Neural cell (in vitro differentiated cells): ENCODE measurements around the gene TNP2. TPM values are rescaled to one million over a fixed set of nuclear protein-coding genes. Genes with fewer than 3 reads are reported as not detected.

Experiments
- H2AFZ ChIP-seq: fragments of 200-600, 300-800 bp; sonication (generic), shearing (Covaris generic); 2 replicates; pipeline ENCODE4 v1.6.0; 2014; ENCODE audit warnings: low read depth, mild to moderate bottlenecking, antibody characterized with exemption, low read length, moderate library complexity
- H3F3A ChIP-seq: fragments of 200-600 bp; shearing (Covaris generic); 2 replicates; pipeline ENCODE4 v1.6.1; 2016; ENCODE audit warnings: mild to moderate bottlenecking, moderate library complexity, mixed read lengths, antibody characterized with exemption, low read length; ENCODE audit not compliant: insufficient read depth, poor library complexity, severe bottlenecking
- H3K27ac ChIP-seq: fragments of 200-600, 300-800 bp; sonication (generic), shearing (Covaris generic); 2 replicates; pipeline ENCODE4 v1.5.1; 2014; ENCODE audit warnings: mild to moderate bottlenecking, low read length, moderate library complexity
- H3K27me3 ChIP-seq: fragments of 300-800, 200-600 bp; sonication (generic), shearing (Covaris generic); 2 replicates; pipeline ENCODE4 v1.6.0; 2014; ENCODE audit warnings: mild to moderate bottlenecking, low read depth, low read length, moderate library complexity; ENCODE audit not compliant: insufficient read depth
- H3K36me3 ChIP-seq: fragments of 300-800, 200-600 bp; sonication (generic), shearing (Covaris generic); 2 replicates; pipeline ENCODE4 v1.5.1; 2014; ENCODE audit warnings: mild to moderate bottlenecking, antibody characterized with exemption, low read length, moderate library complexity; ENCODE audit not compliant: insufficient read depth
- H3K4me2 ChIP-seq: fragments of 300-800, 200-600 bp; sonication (generic), shearing (Covaris generic); 2 replicates; pipeline ENCODE4 v1.6.0; 2014; ENCODE audit warnings: mild to moderate bottlenecking, low read length
- H3K4me3 ChIP-seq: fragments of 300-800, 200-600 bp; sonication (generic), shearing (Covaris generic); 2 replicates; pipeline ENCODE4 v1.5.1; 2014; ENCODE audit warnings: mild to moderate bottlenecking, low read length, moderate library complexity
- H3K79me2 ChIP-seq: fragments of 200-600 bp; shearing (Covaris generic); replicated peaks from 2 replicates; pipeline ENCODE4 v1.6.0; 2014; ENCODE audit warnings: mild to moderate bottlenecking, low read length, moderate library complexity; ENCODE audit not compliant: insufficient read depth
- H3K9ac ChIP-seq: fragments of 300-800, 200-600 bp; sonication (generic), shearing (Covaris generic); 2 replicates; pipeline ENCODE4 v1.6.1; 2016; ENCODE audit warnings: mild to moderate bottlenecking, low read length, mixed read lengths
- H3K9me2 ChIP-seq: fragments of 200-600 bp; shearing (Covaris generic); 2 replicates; pipeline ENCODE4 v1.6.1; 2016; ENCODE audit warnings: mild to moderate bottlenecking, low read length, mixed read lengths; ENCODE audit not compliant: insufficient read depth
- H3K9me3 ChIP-seq: fragments of 200-600, 300-800 bp; sonication (generic), shearing (Covaris generic); 2 replicates; pipeline ENCODE4 v1.6.1; 2016; ENCODE audit warnings: mild to moderate bottlenecking, mixed run types, low read length, moderate library complexity, mixed read lengths
- H4K20me1 ChIP-seq: fragments of 200-600 bp; shearing (Covaris generic); 2 replicates; pipeline ENCODE4 v1.6.1; 2016; ENCODE audit warnings: mild to moderate bottlenecking, mixed run types; ENCODE audit not compliant: insufficient read depth
- CTCF ChIP-seq: fragments of 450-650 bp; IDR thresholded peaks from 2 replicates; pipeline ENCODE4 v1.5.1; 2014; ENCODE audit warnings: antibody characterized with exemption, mild to moderate bottlenecking, moderate library complexity; ENCODE audit not compliant: poor library complexity, severe bottlenecking
- EP300 ChIP-seq: fragments of 450-650 bp; conservative IDR thresholded peaks from 2 replicates; pipeline ENCODE4 v1.6.1; 2014; ENCODE audit warnings: antibody characterized with exemption, mild to moderate bottlenecking, moderate library complexity; ENCODE audit not compliant: poor library complexity, severe bottlenecking
- EZH2 ChIP-seq: fragments of 200-600, 300-800 bp; shearing (Covaris generic), sonication (generic); IDR thresholded peaks from 2 replicates; pipeline ENCODE4 v1.6.1; 2014; ENCODE audit warnings: antibody characterized with exemption, low read length, borderline replicate concordance, mild to moderate bottlenecking; ENCODE audit not compliant: insufficient read depth, poor library complexity, severe bottlenecking
- MXI1 ChIP-seq: fragments of 450-650 bp; conservative IDR thresholded peaks from 2 replicates; pipeline ENCODE4 v1.6.1; 2014; ENCODE audit warnings: antibody characterized with exemption, mild to moderate bottlenecking; ENCODE audit not compliant: poor library complexity, severe bottlenecking
- POLR2AphosphoS5 ChIP-seq: IDR thresholded peaks from 2 replicates; pipeline ENCODE4 v1.6.1; 2012
- RAD21 ChIP-seq: fragments of 450-650 bp; conservative IDR thresholded peaks from 2 replicates; pipeline ENCODE4 v1.6.1; 2014; ENCODE audit warnings: antibody characterized with exemption, mild to moderate bottlenecking, moderate library complexity
- SMC3 ChIP-seq: fragments of 450-650 bp; conservative IDR thresholded peaks from 2 replicates; pipeline ENCODE4 v1.6.1; 2014; ENCODE audit warnings: antibody characterized with exemption, mild to moderate bottlenecking, moderate library complexity; ENCODE audit not compliant: poor library complexity
- TAF1 ChIP-seq: IDR thresholded peaks from 2 replicates; pipeline ENCODE4 v1.6.1; 2012; ENCODE audit warnings: low read depth
- polyA plus RNA-seq: library from polyadenylated mRNA; depleted of rRNA; stranded (reverse); fragments of >200 nt; gene quantifications from 2 replicates; pipeline ENCODE4 v1.2.3, GENCODE V29; 2014
- TF ChIP-seq, protein P1 (sequence below): IDR thresholded peaks from 2 replicates; pipeline ENCODE4 v1.6.1; 2012; ENCODE audit warnings: borderline replicate concordance

The TNP2 gene
- polyA plus RNA-seq, 1 donor from 2014 or later, result not detected

DNA sequence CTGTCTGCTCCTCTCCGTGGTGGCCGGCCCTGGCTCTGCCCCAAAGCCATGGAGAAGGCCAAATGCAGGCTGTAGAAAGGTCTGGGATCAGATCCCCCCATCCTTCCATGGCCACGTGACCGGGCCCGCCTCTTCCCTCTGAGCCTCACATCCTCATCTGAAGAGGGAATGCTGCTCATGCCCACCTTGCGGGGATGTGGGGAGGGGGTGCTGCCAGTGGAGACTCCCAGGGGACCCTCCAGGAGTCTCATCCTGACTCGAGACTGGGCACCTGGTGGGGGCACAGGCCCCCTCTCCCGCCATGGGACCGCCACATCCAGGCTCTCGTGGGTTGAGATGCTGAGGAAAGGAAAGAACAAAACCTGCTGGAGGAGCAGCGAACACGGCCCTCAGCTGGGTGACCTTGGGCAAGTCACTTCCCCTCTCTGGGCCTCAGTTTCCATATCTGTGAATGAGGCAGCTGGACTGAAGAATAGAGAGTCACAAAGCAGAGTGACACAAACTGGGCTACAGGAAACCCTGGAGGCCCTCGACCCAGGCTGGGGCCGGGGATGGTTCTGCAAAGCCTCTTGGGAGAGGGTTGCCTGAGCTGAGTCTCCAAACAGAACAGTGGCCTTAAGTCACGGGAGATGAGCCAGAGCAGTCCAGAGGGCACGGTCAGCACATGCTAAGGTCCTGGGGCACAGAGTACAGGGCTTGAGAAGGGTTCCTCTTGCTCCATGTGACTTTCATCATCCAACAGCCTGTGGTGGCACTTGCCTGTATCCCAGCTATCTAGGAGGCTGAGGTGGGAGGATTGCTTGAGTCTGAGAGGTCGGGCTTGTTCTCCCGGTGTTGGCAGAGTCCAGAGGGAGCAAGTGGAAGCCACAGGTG lies 43.2 kb downstream of the TNP2 start:
- H3K36me3 ChIP-seq, result no peaks in the 10 kb centered on the region
- H3K9me2 ChIP-seq, result no peaks in the 10 kb centered on the region
- no peaks in the 10 kb centered on the region for H3F3A ChIP-seq
- H3K4me2 ChIP-seq, result no peak overlapping the region
- H4K20me1 ChIP-seq, result no peaks in the 10 kb centered on the region
- H3K9ac ChIP-seq, result no peak overlapping the region
- H3K27ac ChIP-seq, result no peak overlapping the region
- no peak overlapping the region for H2AFZ ChIP-seq
- no peaks in the 10 kb centered on the region for H3K9me3 ChIP-seq
- H3K79me2 ChIP-seq, result no peaks in the 10 kb centered on the region
- TF ChIP-seq MXI1 (no peak), TAF1 (no peak), EZH2 (no peak), SMC3 (no peak), POLR2AphosphoS5 (no peak), CTCF (no peak), RAD21 (no peak), EP300 (no peak)
- TF ChIP-seq, protein P1, sequence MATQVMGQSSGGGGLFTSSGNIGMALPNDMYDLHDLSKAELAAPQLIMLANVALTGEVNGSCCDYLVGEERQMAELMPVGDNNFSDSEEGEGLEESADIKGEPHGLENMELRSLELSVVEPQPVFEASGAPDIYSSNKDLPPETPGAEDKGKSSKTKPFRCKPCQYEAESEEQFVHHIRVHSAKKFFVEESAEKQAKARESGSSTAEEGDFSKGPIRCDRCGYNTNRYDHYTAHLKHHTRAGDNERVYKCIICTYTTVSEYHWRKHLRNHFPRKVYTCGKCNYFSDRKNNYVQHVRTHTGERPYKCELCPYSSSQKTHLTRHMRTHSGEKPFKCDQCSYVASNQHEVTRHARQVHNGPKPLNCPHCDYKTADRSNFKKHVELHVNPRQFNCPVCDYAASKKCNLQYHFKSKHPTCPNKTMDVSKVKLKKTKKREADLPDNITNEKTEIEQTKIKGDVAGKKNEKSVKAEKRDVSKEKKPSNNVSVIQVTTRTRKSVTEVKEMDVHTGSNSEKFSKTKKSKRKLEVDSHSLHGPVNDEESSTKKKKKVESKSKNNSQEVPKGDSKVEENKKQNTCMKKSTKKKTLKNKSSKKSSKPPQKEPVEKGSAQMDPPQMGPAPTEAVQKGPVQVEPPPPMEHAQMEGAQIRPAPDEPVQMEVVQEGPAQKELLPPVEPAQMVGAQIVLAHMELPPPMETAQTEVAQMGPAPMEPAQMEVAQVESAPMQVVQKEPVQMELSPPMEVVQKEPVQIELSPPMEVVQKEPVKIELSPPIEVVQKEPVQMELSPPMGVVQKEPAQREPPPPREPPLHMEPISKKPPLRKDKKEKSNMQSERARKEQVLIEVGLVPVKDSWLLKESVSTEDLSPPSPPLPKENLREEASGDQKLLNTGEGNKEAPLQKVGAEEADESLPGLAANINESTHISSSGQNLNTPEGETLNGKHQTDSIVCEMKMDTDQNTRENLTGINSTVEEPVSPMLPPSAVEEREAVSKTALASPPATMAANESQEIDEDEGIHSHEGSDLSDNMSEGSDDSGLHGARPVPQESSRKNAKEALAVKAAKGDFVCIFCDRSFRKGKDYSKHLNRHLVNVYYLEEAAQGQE, result no peak
- H3K4me3 ChIP-seq, result no peak overlapping the region
- no peaks in the 10 kb centered on the region for H3K27me3 ChIP-seq

GRCh38 chr16:11224894-11225676 lies 44.0 kb downstream of the TNP2 start:
- Histone ChIP-seq H3K27me3 (no peaks in the 10 kb centered on the region), H3K4me3 (no peak overlapping the region), H3K27ac (no peak overlapping the region), H3K9me2 (no peaks in the 10 kb centered on the region), H3K79me2 (no peaks in the 10 kb centered on the region), H4K20me1 (no peaks in the 10 kb centered on the region), H3F3A (no peaks in the 10 kb centered on the region), H3K36me3 (no peaks in the 10 kb centered on the region), H3K4me2 (no peak overlapping the region), H3K9me3 (no peaks in the 10 kb centered on the region), H2AFZ (no peak overlapping the region), H3K9ac (no peak overlapping the region)
- no peak for TF ChIP-seq CTCF
- no peak for TF ChIP-seq EZH2
- TF ChIP-seq MXI1, result no peak
- TF ChIP-seq RAD21, result no peak
- TF ChIP-seq POLR2AphosphoS5, result no peak
- no peak for TF ChIP-seq TAF1
- TF ChIP-seq EP300, result no peak
- no peak for TF ChIP-seq SMC3
- TF ChIP-seq, protein P1, result no peak
